Keratinocyte (primary cell): ENCODE measurements around the gene CMTM8. TPM values are rescaled to one million over a fixed set of nuclear protein-coding genes. Genes with fewer than 3 reads are reported as not detected.

Source experiments
- DNase-seq: peaks from one replicate; pipeline ENCODE4 v3.0.0-alpha.2; 2011; ENCODE audit warnings: low read depth, missing footprints, low spot score
- FAIRE-seq: peaks from 2 replicates; lab custom pipeline; 2011; peaks lifted over from hg19 to GRCh38; lab: Jason Lieb, UNC
- H2AFZ ChIP-seq: 2 replicates; pipeline ENCODE4 v1.6.0; 2012; ENCODE audit warnings: low read length, control low read depth, inconsistent platforms; ENCODE audit not compliant: control insufficient read depth
- H3K27ac ChIP-seq: 2 replicates; pipeline ENCODE4 v1.5.1; 2011; ENCODE audit warnings: low read length; ENCODE audit not compliant: control insufficient read depth, insufficient read depth
- H3K27me3 ChIP-seq: 3 replicates; pipeline ENCODE4 v1.6.0; 2011; ENCODE audit warnings: low read length; ENCODE audit not compliant: control insufficient read depth, insufficient read depth; ENCODE audit errors: extremely low read depth
- H3K36me3 ChIP-seq, 2 experiments: 2 replicates in 1 of 2; 3 replicates in 1 of 2; pipeline ENCODE4 v1.5.1; 2011; ENCODE audit warnings: low read length in 2 of 2, mild to moderate bottlenecking in 1 of 2; ENCODE audit not compliant: control insufficient read depth in 2 of 2, insufficient read depth in 2 of 2; ENCODE audit errors: extremely low read depth in 1 of 2
- H3K4me1 ChIP-seq: 3 replicates; pipeline ENCODE4 v1.5.1; 2011; ENCODE audit warnings: low read length; ENCODE audit not compliant: control insufficient read depth, insufficient read depth; ENCODE audit errors: extremely low read depth
- H3K4me2 ChIP-seq: 3 replicates; pipeline ENCODE4 v1.6.0; 2011; ENCODE audit warnings: low read depth, low read length; ENCODE audit not compliant: control insufficient read depth, insufficient read depth; ENCODE audit errors: extremely low read depth
- H3K4me3 ChIP-seq, 3 experiments: fragments of 200-600 bp in 1 of 3; sonication (generic) in 1 of 3; 2 replicates in 2 of 3; 3 replicates in 1 of 3; pipeline ENCODE4 v1.5.1; 2011 to 2016; ENCODE audit warnings: low read length in 3 of 3, mild to moderate bottlenecking in 3 of 3, control low read depth in 2 of 3, inconsistent platforms in 1 of 3, low read depth in 1 of 3, mixed read lengths in 1 of 3, mixed run types in 1 of 3, moderate library complexity in 1 of 3; ENCODE audit not compliant: control insufficient read depth in 2 of 3, insufficient read depth in 2 of 3; ENCODE audit errors: extremely low read depth in 1 of 3
- H3K79me2 ChIP-seq: 2 replicates; pipeline ENCODE4 v1.6.0; 2012; ENCODE audit warnings: low read length; ENCODE audit not compliant: control insufficient read depth, insufficient read depth
- H3K9ac ChIP-seq: 3 replicates; pipeline ENCODE4 v1.6.0; 2011; ENCODE audit warnings: low read length; ENCODE audit not compliant: control insufficient read depth, insufficient read depth; ENCODE audit errors: extremely low read depth
- H3K9me1 ChIP-seq: 3 replicates; pipeline ENCODE4 v1.6.0; 2011; ENCODE audit warnings: low read length; ENCODE audit not compliant: control insufficient read depth, insufficient read depth; ENCODE audit errors: extremely low read depth
- H3K9me3 ChIP-seq: 2 replicates; pipeline ENCODE4 v1.5.1; 2012; ENCODE audit warnings: low read depth, low read length; ENCODE audit not compliant: control insufficient read depth
- H4K20me1 ChIP-seq: 3 replicates; pipeline ENCODE4 v1.6.0; 2011; ENCODE audit warnings: low read length; ENCODE audit not compliant: control insufficient read depth, insufficient read depth; ENCODE audit errors: extremely low read depth
- EZH2 ChIP-seq: IDR thresholded peaks from one replicate; pipeline ENCODE4 v1.6.1; 2012; ENCODE audit warnings: inconsistent platforms, mild to moderate bottlenecking, low read length, moderate library complexity
- dilution Hi-C: fragments of 300-500 bp; cut with MboI; formaldehyde crosslinking; loops from one replicate; pipeline ENCODE4 v1.7.0; 2020; ENCODE audit warnings: low sequenced_read_pairs; ENCODE audit not compliant: extremely low pct_ligation_motif_present
- polyA plus RNA-seq, 5 experiments: library from polyadenylated mRNA; depleted of rRNA in 3 of 5; stranded (reverse) in 3 of 5; stranded (forward) in 1 of 5; unstranded in 1 of 5; fragments of >200 nt; gene quantifications; 1 replicate in 1 of 5; 2 replicates in 3 of 5; 3 replicates in 1 of 5; pipeline versions ENCODE4 v1.2.1 to v1.2.3, GENCODE V29; 2011 to 2012; ENCODE audit warnings: missing spikeins in 2 of 5, low read depth in 1 of 5, low replicate concordance in 1 of 5
- TF ChIP-seq, protein P1 (sequence below), 3 experiments: IDR thresholded peaks in 1 of 3; conservative IDR thresholded peaks in 1 of 3; optimal IDR thresholded peaks in 1 of 3; 2 replicates in 2 of 3; 3 replicates in 1 of 3; pipeline versions ENCODE3 to v1.5.1; 2011; ENCODE audit warnings: low read length in 3 of 3, mild to moderate bottlenecking in 3 of 3, moderate library complexity in 2 of 3, control low read depth in 1 of 3, inconsistent platforms in 1 of 3; ENCODE audit not compliant: insufficient read depth in 2 of 3; ENCODE audit errors: extremely low read depth in 1 of 3

Gene CMTM8
- polyA plus RNA-seq, 1 donor (not counting 4 experiments of a cell fraction or from before 2014, with no cell fraction given): 1.6 TPM

DNA sequence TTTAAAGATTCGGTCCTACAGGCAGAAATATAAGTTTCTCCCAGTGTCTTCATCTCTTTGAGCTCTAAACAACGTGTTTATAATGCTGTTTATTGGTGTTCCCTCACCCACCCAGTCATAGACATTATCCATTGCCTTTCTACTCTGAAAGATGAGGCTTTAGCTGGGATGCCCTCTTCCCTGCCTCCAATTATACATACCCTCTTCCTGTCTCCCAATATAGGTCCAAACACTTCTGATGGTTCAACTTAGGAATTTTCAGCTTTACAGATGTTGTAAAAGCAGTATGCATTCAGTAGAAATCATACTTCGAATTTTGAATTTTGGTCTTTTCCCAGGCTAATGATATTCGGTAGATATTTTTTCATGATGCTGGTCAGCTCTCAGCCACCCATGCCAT, 2.6 kb downstream of the CMTM8 start:
- H3K27me3 ChIP-seq: peaks cover 16% of the 10 kb centered on the region
- H3K79me2 ChIP-seq: no peaks in the 10 kb centered on the region
- H3K4me1 ChIP-seq: peaks cover 9% of the 10 kb centered on the region
- no peaks in the 10 kb centered on the region for H3K36me3 ChIP-seq
- no peak for TF ChIP-seq EZH2
- TF ChIP-seq, protein P1, sequence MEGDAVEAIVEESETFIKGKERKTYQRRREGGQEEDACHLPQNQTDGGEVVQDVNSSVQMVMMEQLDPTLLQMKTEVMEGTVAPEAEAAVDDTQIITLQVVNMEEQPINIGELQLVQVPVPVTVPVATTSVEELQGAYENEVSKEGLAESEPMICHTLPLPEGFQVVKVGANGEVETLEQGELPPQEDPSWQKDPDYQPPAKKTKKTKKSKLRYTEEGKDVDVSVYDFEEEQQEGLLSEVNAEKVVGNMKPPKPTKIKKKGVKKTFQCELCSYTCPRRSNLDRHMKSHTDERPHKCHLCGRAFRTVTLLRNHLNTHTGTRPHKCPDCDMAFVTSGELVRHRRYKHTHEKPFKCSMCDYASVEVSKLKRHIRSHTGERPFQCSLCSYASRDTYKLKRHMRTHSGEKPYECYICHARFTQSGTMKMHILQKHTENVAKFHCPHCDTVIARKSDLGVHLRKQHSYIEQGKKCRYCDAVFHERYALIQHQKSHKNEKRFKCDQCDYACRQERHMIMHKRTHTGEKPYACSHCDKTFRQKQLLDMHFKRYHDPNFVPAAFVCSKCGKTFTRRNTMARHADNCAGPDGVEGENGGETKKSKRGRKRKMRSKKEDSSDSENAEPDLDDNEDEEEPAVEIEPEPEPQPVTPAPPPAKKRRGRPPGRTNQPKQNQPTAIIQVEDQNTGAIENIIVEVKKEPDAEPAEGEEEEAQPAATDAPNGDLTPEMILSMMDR (optimal IDR thresholded peaks at IDR 0.05 in 1 of 3, IDR thresholded peaks at IDR 0.05 in 1 of 3, conservative IDR thresholded peaks at IDR 0.05 in 1 of 3; ENCODE audit: extremely low read depth in 1 of 3, insufficient read depth in 2 of 3, low read length in 3 of 3): no peak
- H3K27ac ChIP-seq: no peak overlapping the region
- DNase-seq (no peak), FAIRE-seq (no peak)
- no peak overlapping the region for H2AFZ ChIP-seq
- H4K20me1 ChIP-seq: no peaks in the 10 kb centered on the region
- no peak overlapping the region for H3K4me2 ChIP-seq
- no peak overlapping the region for H3K9ac ChIP-seq
- H3K4me3 ChIP-seq: no peak overlapping the region
- H3K9me3 ChIP-seq: no peaks in the 10 kb centered on the region
- dilution Hi-C loops: no loop called here
- H3K9me1 ChIP-seq: no peaks in the 10 kb centered on the region

GRCh38 chr3:32243519-32243918, 5.0 kb downstream of the CMTM8 start:
- no peaks in the 10 kb centered on the region for H3K9me3 ChIP-seq
- peaks cover 2% of the 10 kb centered on the region for H4K20me1 ChIP-seq
- TF ChIP-seq, protein P1 (optimal IDR thresholded peaks at IDR 0.05 in 1 of 3, IDR thresholded peaks at IDR 0.05 in 1 of 3, conservative IDR thresholded peaks at IDR 0.05 in 1 of 3; ENCODE audit: extremely low read depth in 1 of 3, insufficient read depth in 2 of 3, low read length in 3 of 3): no peak
- TF ChIP-seq EZH2: no peak
- H3K9ac ChIP-seq: no peak overlapping the region
- no peaks in the 10 kb centered on the region for H3K27me3 ChIP-seq
- H3K4me3 ChIP-seq: no peak overlapping the region
- no peaks in the 10 kb centered on the region for H3K9me1 ChIP-seq
- no peaks in the 10 kb centered on the region for H3K79me2 ChIP-seq
- no peaks in the 10 kb centered on the region for H3K36me3 ChIP-seq
- no peak for DNase-seq
- H3K4me2 ChIP-seq: no peak overlapping the region
- no peak overlapping the region for H2AFZ ChIP-seq
- H3K4me1 ChIP-seq: peaks cover 6% of the 10 kb centered on the region
- no peak overlapping the region for H3K27ac ChIP-seq
- dilution Hi-C loops: no loop called here
- FAIRE-seq: no peak
